GM21786 (cell line): Measurements from ENCODE around the gene C9orf85.
A peak's percentile ranks its signal among the peaks of the same experiment; 100 is the strongest.
"Not testable (repeated sequence)": the region's sequence is repeated elsewhere in the genome, so short reads cannot be mapped to it uniquely, and the experiment has no call there.

Experiments
- ATAC-seq: cut with Tn5 transposase; IDR thresholded peaks from one replicate; pipeline ENCODE4 v1.9.1; 2021; ENCODE audit not compliant: unreplicated experiment

C9orf85 gene, protein sequence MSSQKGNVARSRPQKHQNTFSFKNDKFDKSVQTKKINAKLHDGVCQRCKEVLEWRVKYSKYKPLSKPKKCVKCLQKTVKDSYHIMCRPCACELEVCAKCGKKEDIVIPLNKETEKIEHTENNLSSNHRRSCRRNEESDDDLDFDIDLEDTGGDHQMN

DNA sequence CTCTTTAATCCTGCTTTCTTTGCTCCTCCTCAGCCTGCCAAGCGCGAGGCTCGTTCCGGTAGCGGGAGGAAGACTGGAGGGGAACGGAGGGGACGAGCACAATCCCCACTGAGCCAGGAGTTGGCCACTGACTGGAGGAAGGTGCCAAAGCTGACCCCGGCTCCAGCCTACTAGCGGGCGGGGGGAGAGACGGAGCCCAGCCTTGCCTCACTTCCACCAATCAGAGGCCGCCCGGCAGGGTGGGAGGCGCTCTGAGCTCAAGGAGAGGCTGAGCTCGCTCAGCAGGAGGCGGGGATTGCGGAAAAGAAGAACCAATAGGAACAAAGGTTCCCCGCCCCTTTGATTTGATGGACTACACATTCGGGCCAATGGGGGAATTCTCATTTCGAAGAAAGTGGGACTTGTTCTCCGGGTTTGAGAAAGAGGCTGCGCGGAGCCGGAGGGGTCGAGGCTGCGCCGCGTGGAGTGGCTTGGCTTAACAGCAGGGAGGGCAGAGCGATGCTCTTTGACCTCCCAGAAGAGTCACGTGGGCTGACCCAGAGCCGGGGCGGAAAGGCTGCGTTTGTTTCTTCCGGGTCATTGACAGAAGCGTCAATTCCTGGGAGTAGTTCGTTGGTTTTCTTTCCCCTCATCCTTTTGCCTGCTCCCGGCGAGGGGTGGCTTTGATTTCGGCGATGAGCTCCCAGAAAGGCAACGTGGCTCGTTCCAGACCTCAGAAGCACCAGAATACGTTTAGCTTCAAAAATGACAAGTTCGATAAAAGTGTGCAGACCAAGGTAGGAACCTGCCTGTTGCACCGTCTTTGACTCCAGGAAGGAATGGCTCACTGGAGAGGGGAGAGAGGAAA is at the start of gene C9orf85, which contains the start of gene ABHD17B:
C9orf85 (plus strand) TSS at position 579 of the 847 bp plus-strand sequence; CDS start at position 675, 96 bp downstream.
ABHD17B (minus strand) TSS at position 133 of the 847 bp plus-strand sequence. CDS start 36,113 bp downstream, outside the sequence.
- peak; percentile 91 for ATAC-seq

DNA sequence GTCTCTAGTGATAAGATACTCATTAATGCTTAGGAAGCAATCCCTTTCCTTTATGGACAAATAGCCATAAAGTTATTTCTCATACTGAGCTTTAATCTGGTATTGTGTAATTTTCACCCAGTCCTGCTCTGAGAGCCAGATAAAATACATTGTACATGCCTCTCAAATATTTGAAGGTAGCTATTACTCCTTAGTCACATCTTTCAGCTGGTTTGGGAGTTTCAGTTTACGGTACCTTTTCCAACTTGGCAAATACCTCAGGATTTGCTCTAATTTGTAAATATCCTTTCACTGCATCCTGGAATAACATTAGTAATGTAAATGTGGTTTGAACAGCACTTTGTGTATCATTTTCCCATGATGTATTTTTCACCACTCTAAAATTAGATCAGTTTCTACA is 47.8 kb upstream of the C9orf85 start:
- ATAC-seq = no peak

DNA sequence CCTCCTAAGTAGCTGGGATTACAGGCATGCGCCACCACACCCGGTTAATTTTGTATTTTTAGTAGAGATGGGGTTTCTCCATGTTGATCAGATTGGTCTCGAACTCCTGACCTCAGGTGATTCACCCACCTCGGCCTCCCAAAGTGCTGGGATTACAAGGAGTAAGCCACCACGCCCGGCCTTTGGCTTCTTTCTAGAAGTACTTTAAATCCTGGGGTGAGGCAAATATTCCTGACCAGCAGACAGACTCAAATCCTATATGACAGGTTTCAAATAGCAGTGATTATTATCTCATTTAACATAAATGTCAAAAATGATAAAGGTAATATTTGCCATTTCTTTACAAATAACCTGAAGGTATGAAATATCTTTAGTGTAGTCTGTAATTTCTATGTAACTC is 36.1 kb upstream of the C9orf85 start:
- ATAC-seq = no peak

DNA sequence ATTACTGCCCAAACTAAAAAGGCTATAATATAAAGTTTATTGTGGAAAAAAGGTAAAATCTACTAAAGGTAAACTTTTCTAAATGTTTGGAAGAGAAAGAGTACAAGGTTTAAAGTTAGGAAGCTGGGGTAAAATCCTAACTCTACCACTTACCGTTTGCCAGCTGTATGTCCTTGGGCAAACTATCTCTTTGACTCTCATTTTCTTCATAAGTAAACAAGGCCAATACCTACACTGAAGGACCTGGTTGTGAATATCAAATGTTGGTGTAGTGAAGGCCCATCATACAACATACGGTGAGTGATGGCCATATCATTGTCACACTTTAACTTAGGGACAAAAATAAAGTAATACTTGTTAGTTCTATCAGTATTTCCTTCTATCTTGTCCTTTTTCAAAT is 35.3 kb upstream of the C9orf85 start:
- no peak for ATAC-seq

DNA sequence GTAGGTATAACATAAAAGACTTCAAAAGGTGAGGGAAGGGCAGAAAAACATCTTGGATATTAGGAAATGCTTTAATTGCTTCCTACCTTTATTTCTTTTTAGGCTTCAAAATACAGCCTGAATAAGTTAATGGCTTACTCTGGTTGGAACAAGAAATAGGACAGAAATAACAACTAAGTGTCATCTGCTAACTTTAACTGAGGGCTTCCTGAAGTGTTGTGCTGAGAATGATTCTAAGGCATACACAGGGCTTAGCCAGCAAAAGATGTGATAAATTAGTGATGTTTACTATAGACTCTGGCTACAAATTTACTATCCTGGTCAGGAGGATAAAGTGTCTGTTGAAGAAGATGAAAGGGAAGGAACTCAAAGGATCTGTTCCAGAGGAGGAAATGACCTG is 34.6 kb upstream of the C9orf85 start:
- no peak for ATAC-seq

DNA sequence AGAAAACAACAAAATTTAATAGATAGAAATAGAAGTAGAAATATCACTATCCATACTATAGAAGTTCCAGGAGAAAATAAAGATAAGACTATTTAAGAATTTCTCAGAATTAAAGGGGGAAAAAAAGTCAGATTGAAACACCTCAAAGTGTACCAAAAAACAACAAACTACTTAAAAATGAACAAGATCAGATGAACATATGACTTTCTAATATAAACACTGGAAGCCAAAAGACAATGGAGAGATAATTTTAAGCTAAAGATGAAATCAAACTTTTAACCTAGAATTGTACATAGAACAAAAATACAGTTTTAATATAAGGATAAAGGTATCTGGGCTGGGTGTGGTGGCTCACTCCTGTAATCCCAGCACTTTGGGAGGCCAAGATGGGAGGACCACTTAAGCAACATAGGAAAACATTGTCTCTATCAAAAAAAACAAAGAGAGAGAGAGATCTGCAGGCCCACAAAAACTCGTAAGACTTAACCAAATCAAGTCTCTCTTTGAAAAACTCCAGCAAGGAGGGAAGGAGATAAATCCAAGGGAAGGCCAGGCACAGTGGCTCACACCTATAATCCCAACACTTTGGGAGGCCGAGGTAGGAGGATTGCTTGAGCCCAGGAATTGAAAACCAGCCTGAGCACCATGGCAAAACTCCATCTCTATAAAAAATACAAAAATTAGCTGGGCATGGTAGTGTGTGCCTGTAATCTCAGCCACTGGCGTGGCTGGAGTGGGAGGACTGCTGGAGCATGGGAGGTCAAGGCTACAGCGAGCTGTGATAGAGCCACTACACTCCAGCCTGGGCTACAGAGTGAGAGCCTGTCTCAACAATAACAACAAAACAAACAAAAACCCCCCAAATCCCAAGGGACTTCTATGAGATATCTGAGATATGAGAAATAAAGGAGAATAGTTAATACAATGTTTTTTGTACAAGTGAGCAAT is 32.8 kb upstream of the C9orf85 start:
- no peak for ATAC-seq

DNA sequence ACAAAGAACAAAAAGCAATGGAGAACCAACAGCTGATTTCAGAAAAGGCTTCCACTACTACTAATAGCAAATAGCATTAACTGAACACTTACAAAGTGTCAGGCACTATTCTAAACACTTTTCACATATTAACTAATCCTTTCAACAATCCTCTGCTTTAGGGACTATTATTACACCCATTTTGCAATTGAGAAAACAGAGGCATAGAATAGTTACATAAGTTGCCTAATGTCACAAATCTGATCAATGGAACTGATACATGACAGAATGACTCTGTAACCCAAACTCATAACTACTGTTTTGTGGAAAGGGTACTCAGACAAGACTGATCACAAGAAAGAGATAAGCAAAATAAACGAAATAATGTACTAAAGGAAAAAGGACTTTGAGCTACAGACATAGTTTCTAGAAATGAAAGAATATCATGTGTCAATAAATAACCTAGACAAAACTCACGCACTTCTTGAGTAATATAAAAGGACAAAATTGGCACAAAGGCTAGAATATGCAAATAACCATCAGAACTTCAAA is 31.7 kb upstream of the C9orf85 start:
- ATAC-seq = no peak

DNA sequence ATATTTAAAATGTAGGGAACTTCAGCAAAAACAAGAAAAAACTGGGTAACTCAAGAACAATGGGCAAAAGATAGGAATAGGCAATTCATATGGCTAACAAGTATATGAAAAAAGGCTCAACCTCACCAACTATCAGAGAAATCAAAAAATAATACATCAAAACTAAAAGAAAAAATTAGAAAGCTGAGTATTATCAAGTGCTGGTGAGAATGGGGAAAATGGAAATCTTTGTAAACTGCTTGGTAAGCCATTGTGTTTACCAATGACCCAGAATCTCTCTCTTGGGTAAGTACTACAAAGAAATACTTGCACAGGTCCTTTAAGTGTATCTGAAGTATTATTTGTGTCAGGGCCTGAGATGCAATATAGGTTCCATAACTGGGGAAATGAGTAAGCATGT is 27.4 kb upstream of the C9orf85 start:
- ATAC-seq = no peak

DNA sequence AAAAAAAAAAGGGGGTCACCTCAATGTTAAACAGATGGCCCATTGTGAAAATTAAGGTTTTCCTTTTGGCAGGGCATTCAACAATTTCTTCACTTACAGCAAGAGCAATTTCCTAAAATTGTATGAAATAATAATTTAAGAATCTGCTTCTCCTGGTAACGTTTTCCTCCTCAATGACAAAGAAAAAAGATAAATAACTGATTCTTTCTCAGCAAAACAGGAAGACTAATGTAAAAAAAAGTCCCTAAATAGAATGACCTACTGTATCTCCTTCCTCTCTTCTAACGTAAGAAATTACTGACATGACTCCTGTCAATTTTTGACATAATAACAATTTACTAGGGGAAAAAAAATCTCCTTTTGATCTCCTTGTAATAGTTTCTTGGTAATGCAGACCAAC is 26.0 kb upstream of the C9orf85 start:
- ATAC-seq = no peak

DNA sequence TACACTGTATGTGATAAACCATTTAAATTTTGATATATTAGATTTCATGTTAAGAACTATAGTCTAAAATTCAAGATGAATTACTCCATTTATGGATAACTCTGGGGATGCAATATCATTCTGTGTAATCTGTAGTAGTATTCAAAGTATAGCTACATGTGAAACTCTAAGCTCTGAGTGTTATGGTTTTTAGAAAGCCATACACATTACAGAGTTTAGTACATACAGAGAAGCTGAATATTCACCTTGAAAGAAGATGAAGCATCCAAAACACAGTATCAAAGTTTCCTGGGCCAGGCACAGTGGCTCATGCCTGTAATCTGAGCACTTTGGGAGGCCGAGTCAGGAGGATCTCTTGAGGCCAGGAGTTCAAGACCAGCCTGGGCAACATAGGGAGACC is 25.4 kb upstream of the C9orf85 start:
- no peak for ATAC-seq

DNA sequence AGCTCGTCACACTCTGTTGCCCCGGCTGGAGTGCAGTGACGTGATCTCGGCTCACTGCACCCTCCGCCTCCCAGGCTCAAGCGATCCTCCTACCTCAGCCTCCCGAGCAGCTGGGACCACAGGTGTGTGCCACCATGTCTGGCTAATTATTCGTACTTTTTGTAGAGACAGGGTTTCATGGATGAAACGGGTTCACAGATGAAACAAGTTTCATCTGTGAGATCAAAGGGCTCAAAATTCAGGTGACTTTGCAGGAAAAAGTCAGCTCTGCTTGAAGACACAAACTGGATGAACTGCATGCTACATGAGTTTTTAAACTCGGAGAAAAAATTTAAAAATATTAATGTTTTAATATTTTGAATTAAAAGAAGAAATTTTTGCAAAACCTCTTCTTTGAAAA is 24.9 kb upstream of the C9orf85 start:
- ATAC-seq = no peak

DNA sequence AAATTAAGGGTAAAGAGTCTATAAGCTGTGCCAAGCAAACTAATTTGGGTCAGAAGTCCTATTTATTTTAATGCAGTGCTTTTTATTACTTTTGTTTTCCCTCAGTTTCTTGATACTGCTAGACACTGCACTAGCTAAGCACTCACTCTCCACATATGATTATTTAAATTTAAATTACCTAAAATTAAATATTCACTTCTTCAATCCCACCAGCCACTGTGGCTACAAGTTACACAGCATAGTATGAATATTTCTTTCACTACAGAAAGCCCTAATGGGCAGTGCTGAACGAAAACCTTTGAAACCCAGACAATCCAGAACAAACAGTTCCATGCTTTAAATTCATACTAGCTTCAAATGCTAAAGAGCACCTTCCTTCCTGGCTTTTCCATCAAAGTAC is 24.1 kb upstream of the C9orf85 start:
- no peak for ATAC-seq

DNA sequence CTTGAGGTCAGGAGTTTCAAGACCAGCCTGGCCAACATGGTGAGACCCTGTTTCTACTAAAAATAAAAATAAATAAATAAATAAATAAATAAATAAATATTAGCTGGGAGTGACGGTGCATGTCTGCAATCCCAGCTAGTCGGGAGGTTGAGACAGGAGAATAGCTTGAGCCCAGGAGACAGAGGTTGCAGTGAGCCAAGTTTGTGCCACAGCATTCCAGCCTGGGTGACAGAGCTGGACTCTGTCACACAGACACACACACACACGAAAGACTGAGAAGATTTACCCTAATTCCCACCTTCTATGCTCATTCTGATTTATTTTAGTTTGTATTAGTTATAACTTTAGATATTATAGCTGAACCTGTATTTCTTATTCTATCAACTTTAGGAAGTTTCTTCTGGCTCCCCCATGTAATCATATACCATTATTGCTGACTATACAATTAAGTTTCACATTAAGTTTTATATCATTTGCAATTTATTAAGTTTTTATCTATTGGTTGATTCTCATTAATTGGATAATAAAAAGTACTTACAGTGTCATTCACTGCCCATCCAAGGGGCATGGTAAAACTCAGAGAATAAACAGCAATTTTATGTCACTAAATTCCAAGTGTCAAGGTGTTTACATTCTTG is 21.3 kb upstream of the C9orf85 start:
- no peak for ATAC-seq

DNA sequence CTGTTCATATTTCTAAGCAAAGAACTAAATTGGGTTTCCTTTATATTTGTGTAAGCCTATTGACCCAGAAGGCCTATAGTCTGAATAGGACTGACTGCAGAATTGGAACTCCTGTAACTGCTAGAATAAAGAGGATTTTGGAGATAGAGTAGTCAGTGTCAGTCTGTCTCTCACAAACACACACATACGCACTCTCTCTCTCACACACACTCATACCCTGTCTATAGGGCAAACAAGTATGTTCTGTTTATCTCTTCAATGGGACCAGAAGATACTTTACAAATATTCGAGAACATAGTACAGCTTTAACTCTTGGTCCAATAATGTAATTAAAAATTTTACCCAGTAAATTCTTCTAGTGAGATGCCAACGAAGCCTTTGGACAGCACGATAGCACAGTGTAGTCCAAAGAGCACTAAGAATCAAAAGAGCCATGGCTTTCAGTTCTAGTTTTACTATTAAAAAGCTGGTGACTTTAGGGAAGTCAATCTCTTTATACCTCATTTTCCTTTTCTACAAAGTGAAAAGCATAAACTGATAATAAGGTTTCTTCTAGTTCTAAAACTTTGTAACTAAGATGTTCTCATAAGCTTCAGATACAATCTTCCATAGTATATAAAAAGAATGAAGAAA is 19.8 kb upstream of the C9orf85 start:
- peak; percentile 42 for ATAC-seq

DNA sequence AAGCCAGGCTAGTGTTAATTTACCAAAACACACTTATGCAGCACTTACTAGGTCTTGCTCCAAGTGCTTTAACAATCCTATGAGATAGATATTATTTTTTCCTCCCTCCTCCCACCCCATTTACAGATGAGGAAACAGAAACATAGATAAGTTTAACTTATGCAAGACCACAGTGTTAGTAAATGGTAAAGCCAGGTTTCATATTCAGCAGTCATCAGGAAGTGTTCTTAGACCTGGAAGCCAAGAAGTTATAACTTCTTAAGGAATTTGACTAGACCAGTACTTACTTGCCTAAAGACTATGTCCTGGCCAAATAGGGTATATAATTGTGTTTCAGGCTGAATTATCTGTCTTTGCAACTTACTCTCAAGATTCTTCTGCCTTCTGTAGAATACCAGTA is 16.3 kb upstream of the C9orf85 start:
- ATAC-seq = peak; percentile 51

DNA sequence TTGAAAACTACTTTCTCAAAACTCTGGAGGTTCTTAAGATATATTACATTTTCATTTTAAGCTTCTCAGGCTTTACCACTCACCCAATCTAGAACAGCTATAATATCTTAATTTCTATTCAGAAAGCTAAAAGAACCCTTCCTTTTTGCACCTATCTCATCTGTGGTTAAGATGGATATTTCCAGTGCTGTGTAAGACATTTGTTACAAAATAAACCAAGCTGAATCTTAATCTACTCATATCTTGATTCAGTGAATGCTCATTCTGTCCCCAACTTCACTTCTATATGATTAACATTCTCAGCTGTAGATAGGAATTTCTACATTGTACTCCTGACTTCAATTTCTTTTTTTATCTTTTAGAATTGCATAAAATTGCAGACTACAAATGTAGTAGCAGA is 15.5 kb upstream of the C9orf85 start:
- ATAC-seq = no peak

DNA sequence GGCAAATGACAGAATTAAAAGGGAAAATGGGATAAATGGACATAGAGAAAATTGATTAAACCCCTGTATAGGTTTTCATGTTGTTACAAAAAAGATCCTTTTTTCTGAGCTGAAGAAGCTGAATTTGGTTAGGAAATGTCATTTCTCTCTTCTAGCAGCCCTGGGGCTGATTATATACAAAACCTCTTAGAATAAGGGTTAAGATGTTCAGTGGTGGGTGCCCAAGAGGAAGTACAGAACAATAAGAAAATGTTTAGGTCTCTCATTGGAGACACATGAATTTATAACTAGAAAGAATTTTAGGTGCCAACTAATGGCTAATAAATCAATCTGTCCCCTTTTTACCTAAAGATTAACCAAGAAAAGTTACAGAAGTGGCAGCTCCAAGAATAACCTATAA is 14.7 kb upstream of the C9orf85 start:
- no peak for ATAC-seq

DNA sequence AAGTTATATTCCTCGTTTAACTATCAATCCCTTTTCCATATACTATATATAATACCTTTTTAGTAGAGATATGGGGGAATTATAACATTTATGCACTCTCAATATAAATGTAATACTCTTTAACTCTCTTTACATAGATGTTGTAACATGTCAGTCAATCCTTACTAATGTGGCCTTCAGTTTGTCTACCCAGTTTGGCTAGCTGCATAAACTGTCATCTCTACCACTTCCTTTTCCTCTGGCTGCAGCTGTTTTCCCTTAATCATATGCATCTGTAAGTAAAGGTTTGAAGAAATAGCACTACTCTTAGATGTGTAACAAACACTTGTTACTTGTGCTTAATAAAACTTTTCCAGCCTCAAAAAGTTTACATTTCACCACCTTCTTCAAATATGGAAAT is 13.9 kb upstream of the C9orf85 start:
- ATAC-seq = peak; percentile 59

DNA sequence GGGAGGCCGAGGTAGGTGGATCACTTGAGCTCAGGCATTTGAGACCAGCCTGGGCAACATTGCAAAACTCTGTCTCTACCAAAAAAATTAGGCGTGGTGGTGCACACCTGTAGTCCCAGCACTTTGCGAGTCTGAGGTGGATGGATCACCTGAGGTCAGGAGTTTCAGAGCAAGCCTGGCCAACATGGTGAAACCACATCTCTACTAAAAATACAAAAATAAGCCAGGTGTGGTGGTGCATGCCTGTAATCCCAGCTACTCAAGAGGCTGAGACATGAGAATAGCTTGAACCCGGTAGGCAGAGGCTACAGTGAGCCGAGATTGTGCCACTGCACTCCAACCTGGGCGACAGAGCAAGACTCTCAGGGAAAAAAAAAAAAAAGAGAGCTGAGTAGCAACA is 12.7 kb upstream of the C9orf85 start:
- ATAC-seq = not testable (repeated sequence)
